Panc1 (cell line): Measurements from ENCODE around the gene KRT13.
A peak's percentile ranks its signal among the peaks of the same experiment; 100 is the strongest.

Experiments used
- CTCF ChIP-seq: fragments of 450-650 bp; IDR thresholded peaks from 2 replicates; pipeline ENCODE4 v1.5.1; 2017; ENCODE audit warnings: mild to moderate bottlenecking
- POLR2AphosphoS5 ChIP-seq: IDR thresholded peaks from 2 replicates; pipeline ENCODE4 v1.6.1; 2012; ENCODE audit warnings: mild to moderate bottlenecking, low read depth, low read length, moderate library complexity

GRCh38 chr17:41464682-41465081 is 40.7 kb downstream of the KRT13 start:
- TF ChIP-seq CTCF: no peak
- TF ChIP-seq POLR2AphosphoS5: peak; percentile 77; the same call in 1 of the 2 replicates
